Prostate gland (tissue), 2 donors: ENCODE measurements around the gene C1R.

ENCODE experiments used
- CTCF ChIP-seq, 4 experiments: fragments of 200-600 bp in 2 of 4; fragments of 450-650 bp in 2 of 4; sonication (generic) in 2 of 4; IDR thresholded peaks; 1 replicate in 3 of 4; 2 replicates in 1 of 4; pipeline ENCODE4 v1.5.1; 2016 to 2019; ENCODE audit warnings: antibody characterized with exemption in 4 of 4, mild to moderate bottlenecking in 2 of 4, moderate library complexity in 2 of 4
- POLR2A ChIP-seq: fragments of 450-650 bp; IDR thresholded peaks from one replicate; pipeline ENCODE4 v1.6.1; 2016; ENCODE audit warnings: antibody characterized with exemption, mild to moderate bottlenecking
- POLR2AphosphoS5 ChIP-seq: sonication (generic); formaldehyde crosslinking; IDR thresholded peaks from one replicate; pipeline ENCODE4 v1.6.1; 2017; ENCODE audit warnings: antibody characterized with exemption

GRCh38 chr12:7114851-7115250, 22.6 kb upstream of the C1R start:
- TF ChIP-seq CTCF (IDR thresholded peaks at IDR 0.05), result no peak
- TF ChIP-seq POLR2A, result no peak
- TF ChIP-seq POLR2AphosphoS5, result no peak
